ENCODE measurements around the gene GSTCD. TPM values are rescaled to one million over a fixed set of nuclear protein-coding genes. Genes with fewer than 3 reads are reported as not detected.
"Not testable (repeated sequence)": the region's sequence is repeated elsewhere in the genome, so short reads cannot be mapped to it uniquely, and the experiment has no call there.

The GSTCD gene
- total RNA-seq, 2 donors from 2014 or later, result 24.7 to 30.6 TPM

- Mint-ChIP-seq H3K27ac (no peak overlapping the region), H3K9me3 (no peaks in the 10 kb centered on the region), H3K4me1 (no peaks in the 10 kb centered on the region), H3K27me3 (ENCODE audit: insufficient read depth) (no peaks in the 10 kb centered on the region), H3K4me3 (no peak overlapping the region), H3K36me3 (ENCODE audit: low read depth) (peaks cover 5% of the 10 kb centered on the region)
- no peak overlapping the region for H3K9ac ChIP-seq (ENCODE audit: extremely low read depth, low read length, poor library complexity, severe bottlenecking)
- no peak overlapping the region for H3K4me3 ChIP-seq (ENCODE audit: low read length)
- H3K4me1 ChIP-seq (ENCODE audit: control insufficient read depth, insufficient read depth, low read length), result no peaks in the 10 kb centered on the region
- DNase-seq, result no peak
- peaks cover 18% of the 10 kb centered on the region for H3K36me3 ChIP-seq (ENCODE audit: control insufficient read depth, insufficient read depth, low read length)
- no peaks in the 10 kb centered on the region for H3K9me3 ChIP-seq (ENCODE audit: control insufficient read depth, low read length)
- no peak overlapping the region for H3K27ac ChIP-seq (ENCODE audit: low read depth, low read length)
- H3K27me3 ChIP-seq (ENCODE audit: control insufficient read depth, insufficient read depth, low read length, poor library complexity, severe bottlenecking), result no peaks in the 10 kb centered on the region
- TF ChIP-seq, protein P1, sequence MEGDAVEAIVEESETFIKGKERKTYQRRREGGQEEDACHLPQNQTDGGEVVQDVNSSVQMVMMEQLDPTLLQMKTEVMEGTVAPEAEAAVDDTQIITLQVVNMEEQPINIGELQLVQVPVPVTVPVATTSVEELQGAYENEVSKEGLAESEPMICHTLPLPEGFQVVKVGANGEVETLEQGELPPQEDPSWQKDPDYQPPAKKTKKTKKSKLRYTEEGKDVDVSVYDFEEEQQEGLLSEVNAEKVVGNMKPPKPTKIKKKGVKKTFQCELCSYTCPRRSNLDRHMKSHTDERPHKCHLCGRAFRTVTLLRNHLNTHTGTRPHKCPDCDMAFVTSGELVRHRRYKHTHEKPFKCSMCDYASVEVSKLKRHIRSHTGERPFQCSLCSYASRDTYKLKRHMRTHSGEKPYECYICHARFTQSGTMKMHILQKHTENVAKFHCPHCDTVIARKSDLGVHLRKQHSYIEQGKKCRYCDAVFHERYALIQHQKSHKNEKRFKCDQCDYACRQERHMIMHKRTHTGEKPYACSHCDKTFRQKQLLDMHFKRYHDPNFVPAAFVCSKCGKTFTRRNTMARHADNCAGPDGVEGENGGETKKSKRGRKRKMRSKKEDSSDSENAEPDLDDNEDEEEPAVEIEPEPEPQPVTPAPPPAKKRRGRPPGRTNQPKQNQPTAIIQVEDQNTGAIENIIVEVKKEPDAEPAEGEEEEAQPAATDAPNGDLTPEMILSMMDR (conservative IDR thresholded peaks at IDR 0.05), result no peak
- 88 to 90% methylated on average over 2 of the region's 2 CpGs for WGBS, 2 experiments (ENCODE audit: insufficient coverage in 1 of 2, insufficient read length in 1 of 2)
Observed at GRCh38 chr4:105679186-105679585, 29.4 kb upstream of the GSTCD start.

GRCh38 chr4:105683038-105683437 lies 25.5 kb upstream of the GSTCD start:
- Mint-ChIP-seq H3K27ac (no peak overlapping the region), H3K4me1 (no peaks in the 10 kb centered on the region), H3K27me3 (ENCODE audit: insufficient read depth) (no peaks in the 10 kb centered on the region), H3K4me3 (no peak overlapping the region), H3K36me3 (ENCODE audit: low read depth) (peaks cover 7% of the 10 kb centered on the region), H3K9me3 (no peaks in the 10 kb centered on the region)
- DNase-seq, result no peak
- Histone ChIP-seq H3K27ac (ENCODE audit: low read depth, low read length) (no peak overlapping the region), H3K4me3 (ENCODE audit: low read length) (no peak overlapping the region), H3K27me3 (ENCODE audit: control insufficient read depth, insufficient read depth, low read length, poor library complexity, severe bottlenecking) (no peaks in the 10 kb centered on the region), H3K9me3 (ENCODE audit: control insufficient read depth, low read length) (no peaks in the 10 kb centered on the region), H3K4me1 (ENCODE audit: control insufficient read depth, insufficient read depth, low read length) (no peaks in the 10 kb centered on the region), H3K36me3 (ENCODE audit: control insufficient read depth, insufficient read depth, low read length) (peaks cover 25% of the 10 kb centered on the region), H3K9ac (ENCODE audit: extremely low read depth, low read length, poor library complexity, severe bottlenecking) (no peak overlapping the region)
- WGBS, 2 experiments (ENCODE audit: insufficient coverage in 1 of 2, insufficient read length in 1 of 2), result 85 to 100% methylated on average over 2 to 4 of the region's 4 CpGs
- TF ChIP-seq, protein P1 (conservative IDR thresholded peaks at IDR 0.05), result no peak

GRCh38 chr4:105686571-105686970 lies 22.0 kb upstream of the GSTCD start:
- Histone ChIP-seq H3K4me3 (ENCODE audit: low read length) (no peak overlapping the region), H3K36me3 (ENCODE audit: control insufficient read depth, insufficient read depth, low read length) (peaks cover 41% of the 10 kb centered on the region), H3K9ac (ENCODE audit: extremely low read depth, low read length, poor library complexity, severe bottlenecking) (no peak overlapping the region), H3K9me3 (ENCODE audit: control insufficient read depth, low read length) (no peaks in the 10 kb centered on the region), H3K27me3 (ENCODE audit: control insufficient read depth, insufficient read depth, low read length, poor library complexity, severe bottlenecking) (no peaks in the 10 kb centered on the region), H3K27ac (ENCODE audit: low read depth, low read length) (no peak overlapping the region), H3K4me1 (ENCODE audit: control insufficient read depth, insufficient read depth, low read length) (no peaks in the 10 kb centered on the region)
- 100% methylated on average over 2 of the region's 2 CpGs; no CpG with 5 or more reads in 1 of the 2 experiments for WGBS, 2 experiments (ENCODE audit: insufficient coverage in 1 of 2, insufficient read length in 1 of 2)
- DNase-seq, result no peak
- Mint-ChIP-seq H3K27ac (no peak overlapping the region), H3K4me3 (no peak overlapping the region), H3K27me3 (ENCODE audit: insufficient read depth) (no peaks in the 10 kb centered on the region), H3K4me1 (no peaks in the 10 kb centered on the region), H3K36me3 (ENCODE audit: low read depth) (peaks cover 18% of the 10 kb centered on the region), H3K9me3 (no peaks in the 10 kb centered on the region)
- TF ChIP-seq, protein P1 (conservative IDR thresholded peaks at IDR 0.05), result no peak

GRCh38 chr4:105694812-105695211 lies 13.8 kb upstream of the GSTCD start:
- not testable (repeated sequence) for H3K27me3 ChIP-seq (ENCODE audit: control insufficient read depth, insufficient read depth, low read length, poor library complexity, severe bottlenecking); H3K4me1 ChIP-seq (ENCODE audit: control insufficient read depth, insufficient read depth, low read length); H3K4me3 Mint-ChIP-seq; H3K27ac Mint-ChIP-seq; H3K27me3 Mint-ChIP-seq (ENCODE audit: insufficient read depth); DNase-seq; H3K4me3 ChIP-seq (ENCODE audit: low read length); H3K9me3 Mint-ChIP-seq; H3K27ac ChIP-seq (ENCODE audit: low read depth, low read length); H3K9me3 ChIP-seq (ENCODE audit: control insufficient read depth, low read length); H3K9ac ChIP-seq (ENCODE audit: extremely low read depth, low read length, poor library complexity, severe bottlenecking); H3K4me1 Mint-ChIP-seq
- H3K36me3 ChIP-seq (ENCODE audit: control insufficient read depth, insufficient read depth, low read length), result peaks cover 50% of the 10 kb centered on the region
- WGBS, 2 experiments (ENCODE audit: insufficient coverage in 1 of 2, insufficient read length in 1 of 2), result 95 to 100% methylated on average over 2 to 4 of the region's 5 CpGs
- H3K36me3 Mint-ChIP-seq (ENCODE audit: low read depth), result peaks cover 37% of the 10 kb centered on the region

DNA sequence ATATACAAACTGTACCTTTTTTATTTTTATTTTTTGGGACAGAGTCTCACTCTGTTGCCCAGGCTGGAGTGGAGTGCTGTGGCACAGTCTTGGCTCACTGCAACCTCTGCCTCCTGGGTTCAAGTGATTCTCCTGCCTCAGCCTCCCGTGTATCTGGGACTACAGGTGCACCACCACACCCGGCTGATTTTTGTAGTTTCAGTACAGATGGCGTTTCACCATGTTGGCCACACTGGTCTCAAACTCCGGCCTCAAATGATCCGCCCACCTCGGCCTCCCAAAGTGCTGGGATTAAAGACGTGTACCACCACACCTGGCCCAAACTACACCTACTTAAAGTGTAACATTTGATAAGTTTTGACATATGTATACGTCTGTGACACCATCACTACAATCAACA lies 12.8 kb upstream of the GSTCD start:
- H3K4me3 ChIP-seq (ENCODE audit: low read length); DNase-seq; H3K9me3 ChIP-seq (ENCODE audit: control insufficient read depth, low read length); H3K27ac ChIP-seq (ENCODE audit: low read depth, low read length); H3K4me3 Mint-ChIP-seq; H3K4me1 Mint-ChIP-seq; H3K4me1 ChIP-seq (ENCODE audit: control insufficient read depth, insufficient read depth, low read length); H3K27me3 ChIP-seq (ENCODE audit: control insufficient read depth, insufficient read depth, low read length, poor library complexity, severe bottlenecking); H3K27ac Mint-ChIP-seq; H3K27me3 Mint-ChIP-seq (ENCODE audit: insufficient read depth); H3K9ac ChIP-seq (ENCODE audit: extremely low read depth, low read length, poor library complexity, severe bottlenecking); H3K9me3 Mint-ChIP-seq: not testable (repeated sequence)
- H3K36me3 Mint-ChIP-seq (ENCODE audit: low read depth), result peaks cover 32% of the 10 kb centered on the region
- peaks cover 46% of the 10 kb centered on the region for H3K36me3 ChIP-seq (ENCODE audit: control insufficient read depth, insufficient read depth, low read length)
- WGBS, 2 experiments (ENCODE audit: insufficient coverage in 1 of 2, insufficient read length in 1 of 2), result 90 to 95% methylated on average over 8 of the region's 8 CpGs
